Measurements from ENCODE around the gene KLC1. TPM values are rescaled to one million over a fixed set of nuclear protein-coding genes. Genes with fewer than 3 reads are reported as not detected.

KLC1 gene
- total and polyA plus RNA-seq, 5 donors from 2014 or later: 51.9 to 217 (median 65.4) TPM

DNA sequence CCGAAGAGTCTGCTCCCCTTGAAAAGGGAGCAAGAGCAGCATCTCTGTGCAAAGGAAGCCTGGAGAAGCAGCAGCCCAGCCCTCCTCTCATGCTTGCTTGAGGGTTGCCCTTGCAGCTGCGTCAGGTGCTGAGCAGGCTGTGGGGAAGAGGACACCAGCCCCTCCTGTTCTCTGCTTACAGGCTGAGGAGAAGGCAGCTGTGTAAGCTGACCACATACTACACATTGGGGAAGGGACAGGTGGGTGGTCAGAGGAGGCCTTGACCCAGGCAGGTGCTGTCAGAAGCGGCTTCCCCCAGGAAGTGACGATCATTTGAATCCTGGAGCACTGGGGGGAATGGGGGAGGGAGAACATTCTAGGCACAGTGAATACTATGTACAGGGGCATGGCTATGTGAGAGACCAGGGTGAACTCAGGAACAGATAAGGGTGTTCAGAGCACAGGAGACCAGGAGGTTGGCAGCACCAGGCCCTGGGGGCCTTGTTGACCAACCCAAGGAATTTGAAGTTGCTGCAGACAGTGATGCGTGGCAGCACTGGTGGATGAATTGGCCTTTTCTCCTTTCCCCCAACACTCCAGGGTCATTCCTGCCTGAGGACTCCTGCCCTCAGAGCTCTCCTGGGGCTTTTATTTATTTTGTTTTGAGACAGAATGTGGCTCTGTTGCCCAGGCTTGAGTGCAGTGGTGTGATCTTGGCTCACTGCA is 2.7 kb upstream of the KLC1 start:
- H3K9me3 ChIP-seq (ENCODE audit: control insufficient read depth in 2 of 2, low read length in 2 of 2): no peaks in the 10 kb centered on the region
- H3K27me3 ChIP-seq (ENCODE audit: control insufficient read depth, insufficient read depth, low read length): no peaks in the 10 kb centered on the region
- peak in 1 of 3 donors; percentile 15 for DNase-seq
- H3K4me1 ChIP-seq (ENCODE audit: control insufficient read depth, insufficient read depth, low read length, poor library complexity, severe bottlenecking): peaks cover 50% of the 10 kb centered on the region
- no peak overlapping the region for H3K4me3 ChIP-seq (ENCODE audit: low read depth, low read length)
- H3K36me3 ChIP-seq (ENCODE audit: control insufficient read depth, insufficient read depth, low read length): no peaks in the 10 kb centered on the region
- Mint-ChIP-seq H3K36me3 (no peaks in the 10 kb centered on the region), H3K4me3 (peak overlapping the region; percentile 66 to 91 (median 80)), H3K4me1 (peaks cover 5 to 46% (median 12%) of the 10 kb centered on the region in 4 donors), H3K27ac (peak overlapping the region; percentile 6 to 28 (median 7)), H3K9me3 (no peaks in the 10 kb centered on the region), H3K27me3 (no peaks in the 10 kb centered on the region)
- H3K27ac ChIP-seq (ENCODE audit: insufficient read depth, low read length, poor library complexity, severe bottlenecking): no peak overlapping the region
- no peak for ATAC-seq (ENCODE audit: low read depth in 2 of 2)

DNA sequence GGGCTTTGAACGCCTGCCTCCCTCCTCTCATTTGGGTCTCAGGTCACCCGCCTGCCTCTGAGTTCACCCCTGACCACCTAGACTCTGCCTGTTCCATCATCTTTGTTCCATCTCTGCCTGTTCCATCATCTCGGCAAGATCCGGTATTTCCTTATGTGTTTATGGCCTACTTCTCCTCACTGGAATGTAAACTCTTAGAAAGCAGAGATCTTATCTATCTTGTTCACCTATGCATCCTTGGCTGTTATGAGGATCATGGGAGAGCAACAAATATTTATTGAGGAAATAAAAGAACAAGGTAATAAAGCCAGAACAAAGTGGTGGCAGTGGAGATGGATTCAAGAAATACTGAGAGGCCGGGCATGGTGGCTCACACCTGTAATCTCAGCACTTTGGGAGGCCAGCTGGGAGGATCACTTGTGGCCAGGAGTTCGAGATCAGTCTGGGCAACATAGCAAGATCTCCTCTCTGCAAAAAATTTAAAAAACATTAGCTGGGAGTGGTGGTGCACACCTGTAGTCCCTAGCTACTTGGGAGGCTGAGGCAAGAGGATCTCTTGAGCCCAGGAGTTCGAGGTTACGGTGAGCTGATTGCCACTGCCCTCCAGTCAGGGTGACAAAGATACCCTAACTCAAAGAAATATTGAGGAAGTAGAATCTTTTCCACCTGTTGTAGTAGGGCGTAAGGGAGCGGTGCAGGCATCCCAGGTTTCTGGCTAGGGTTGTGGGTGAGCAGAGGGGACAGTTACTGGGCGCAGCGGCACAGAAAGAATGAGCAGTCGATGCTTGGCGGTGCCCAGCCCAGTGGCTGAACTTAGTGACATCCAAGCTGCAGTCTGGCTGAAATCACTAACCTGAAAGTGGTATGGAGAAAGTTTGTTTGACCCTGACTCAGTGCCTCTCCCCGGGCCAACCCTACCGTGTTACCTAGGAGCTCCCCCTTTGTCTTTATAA is 1.7 kb upstream of the KLC1 start:
- H3K4me1 Mint-ChIP-seq: peaks cover 5 to 53% (median 12%) of the 10 kb centered on the region in 4 donors
- H3K27ac ChIP-seq (ENCODE audit: insufficient read depth, low read length, poor library complexity, severe bottlenecking): no peak overlapping the region

DNA sequence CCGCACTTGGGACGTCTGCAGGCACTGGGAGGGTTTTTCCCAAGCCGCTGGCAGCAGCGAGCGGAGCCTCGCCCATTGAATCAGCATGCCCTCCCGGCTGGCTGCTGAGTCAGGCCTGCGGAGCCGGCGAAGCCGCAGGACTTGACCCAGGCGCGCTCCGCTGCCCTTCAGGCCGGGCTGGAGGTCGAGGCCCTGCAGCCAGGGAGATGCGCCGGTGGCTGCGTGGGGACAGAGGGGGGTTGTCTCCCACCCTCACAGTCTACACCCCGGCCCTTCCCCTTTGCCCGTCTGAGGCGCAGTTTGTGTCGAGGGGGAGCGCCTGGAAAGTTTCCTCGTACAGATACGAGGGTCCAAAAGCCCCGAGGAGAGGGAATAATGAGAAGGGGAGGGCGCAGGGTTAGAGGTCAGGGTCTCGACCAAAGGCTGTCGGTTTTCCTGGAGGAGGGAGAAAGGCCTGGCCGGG is 759 bp upstream of the KLC1 start:
- H3K4me1 Mint-ChIP-seq: peaks cover 5 to 61% (median 17%) of the 10 kb centered on the region in 4 donors
- Histone ChIP-seq H3K4me3 (ENCODE audit: low read depth, low read length) (peak overlapping the region; percentile 35), H3K9me3 (ENCODE audit: control insufficient read depth in 2 of 2, low read length in 2 of 2) (no peaks in the 10 kb centered on the region), H3K36me3 (ENCODE audit: control insufficient read depth, insufficient read depth, low read length) (peaks cover 6% of the 10 kb centered on the region), H3K27ac (ENCODE audit: insufficient read depth, low read length, poor library complexity, severe bottlenecking) (peak overlapping the region; percentile 87), H3K4me1 (ENCODE audit: control insufficient read depth, insufficient read depth, low read length, poor library complexity, severe bottlenecking) (peaks cover 52% of the 10 kb centered on the region), H3K27me3 (ENCODE audit: control insufficient read depth, insufficient read depth, low read length) (no peaks in the 10 kb centered on the region)
- H3K9me3 Mint-ChIP-seq: no peaks in the 10 kb centered on the region
- DNase-seq (peak in 2 of 3 donors; percentile 9 to 24), ATAC-seq (ENCODE audit: low read depth in 2 of 2) (no peak)
- H3K27me3 Mint-ChIP-seq: no peaks in the 10 kb centered on the region
- H3K27ac Mint-ChIP-seq: peak overlapping the region; percentile 71 to 89 (median 87)
- peak overlapping the region; percentile 83 to 92 (median 90) for H3K4me3 Mint-ChIP-seq
- H3K36me3 Mint-ChIP-seq: no peaks in the 10 kb centered on the region

More for the DNA sequence above, 1.7 kb upstream of the KLC1 start:
- Histone ChIP-seq H3K36me3 (ENCODE audit: control insufficient read depth, insufficient read depth, low read length) (no peaks in the 10 kb centered on the region), H3K4me1 (ENCODE audit: control insufficient read depth, insufficient read depth, low read length, poor library complexity, severe bottlenecking) (peaks cover 50% of the 10 kb centered on the region), H3K27me3 (ENCODE audit: control insufficient read depth, insufficient read depth, low read length) (no peaks in the 10 kb centered on the region), H3K9me3 (ENCODE audit: control insufficient read depth in 2 of 2, low read length in 2 of 2) (no peaks in the 10 kb centered on the region), H3K4me3 (ENCODE audit: low read depth, low read length) (no peak overlapping the region)
- Mint-ChIP-seq H3K27ac (peak overlapping the region; percentile 23 to 87 (median 67)), H3K9me3 (no peaks in the 10 kb centered on the region), H3K4me3 (peak overlapping the region; percentile 52 to 91 (median 86)), H3K27me3 (no peaks in the 10 kb centered on the region), H3K36me3 (no peaks in the 10 kb centered on the region)
- DNase-seq (no peak), ATAC-seq (ENCODE audit: low read depth in 2 of 2) (no peak)

DNA sequence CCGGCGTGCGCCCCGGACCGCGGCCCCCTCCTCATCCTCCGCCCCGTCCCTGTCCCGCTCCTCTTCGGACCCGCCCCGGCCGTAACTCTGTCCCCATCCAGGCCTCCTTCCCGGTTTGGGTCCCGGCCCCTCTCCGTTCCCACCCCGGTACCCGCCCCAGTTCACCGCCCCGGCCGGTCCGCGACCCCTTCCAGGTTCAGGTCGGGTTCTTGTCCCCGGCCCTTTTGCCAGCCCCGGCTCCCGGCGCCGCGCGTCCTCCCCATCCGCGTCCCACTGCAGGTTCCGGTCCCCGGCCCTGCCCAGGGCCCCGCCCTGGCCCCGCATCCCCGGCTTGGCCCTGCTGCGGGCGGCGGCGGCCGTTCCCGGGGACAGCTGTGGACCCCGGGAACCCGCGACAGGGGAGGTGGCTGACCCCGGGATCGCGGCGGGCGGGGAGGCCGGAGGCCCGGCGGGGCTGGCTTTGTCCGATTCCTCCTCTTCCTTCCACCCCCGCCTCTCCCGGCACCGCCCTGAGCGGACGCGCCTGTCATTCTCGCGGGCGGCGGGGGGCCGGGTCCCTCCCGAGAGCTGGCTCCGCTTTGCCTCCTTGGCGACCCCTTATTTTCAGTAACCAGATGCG is 601 bp downstream of the KLC1 start:
- no peaks in the 10 kb centered on the region for H3K27me3 Mint-ChIP-seq
- Histone ChIP-seq H3K27me3 (ENCODE audit: control insufficient read depth, insufficient read depth, low read length) (no peaks in the 10 kb centered on the region), H3K4me1 (ENCODE audit: control insufficient read depth, insufficient read depth, low read length, poor library complexity, severe bottlenecking) (peaks cover 49% of the 10 kb centered on the region), H3K4me3 (ENCODE audit: low read depth, low read length) (peak overlapping the region; percentile 91), H3K9me3 (ENCODE audit: control insufficient read depth in 2 of 2, low read length in 2 of 2) (no peaks in the 10 kb centered on the region), H3K36me3 (ENCODE audit: control insufficient read depth, insufficient read depth, low read length) (peaks cover 10% of the 10 kb centered on the region), H3K27ac (ENCODE audit: insufficient read depth, low read length, poor library complexity, severe bottlenecking) (peak overlapping the region; percentile 87)
- peak overlapping the region; percentile 46 to 90 (median 82) for H3K27ac Mint-ChIP-seq
- DNase-seq (peak; percentile 27 to 69 (median 48)), ATAC-seq (ENCODE audit: low read depth in 2 of 2) (peak in 1 of 2 donors; percentile 37)
- H3K9me3 Mint-ChIP-seq: no peaks in the 10 kb centered on the region
- peaks cover 4% of the 10 kb centered on the region for H3K36me3 Mint-ChIP-seq
- peak overlapping the region; percentile 89 to 94 (median 92) for H3K4me3 Mint-ChIP-seq
- peaks cover 10 to 64% (median 27%) of the 10 kb centered on the region in 4 donors for H3K4me1 Mint-ChIP-seq

DNA sequence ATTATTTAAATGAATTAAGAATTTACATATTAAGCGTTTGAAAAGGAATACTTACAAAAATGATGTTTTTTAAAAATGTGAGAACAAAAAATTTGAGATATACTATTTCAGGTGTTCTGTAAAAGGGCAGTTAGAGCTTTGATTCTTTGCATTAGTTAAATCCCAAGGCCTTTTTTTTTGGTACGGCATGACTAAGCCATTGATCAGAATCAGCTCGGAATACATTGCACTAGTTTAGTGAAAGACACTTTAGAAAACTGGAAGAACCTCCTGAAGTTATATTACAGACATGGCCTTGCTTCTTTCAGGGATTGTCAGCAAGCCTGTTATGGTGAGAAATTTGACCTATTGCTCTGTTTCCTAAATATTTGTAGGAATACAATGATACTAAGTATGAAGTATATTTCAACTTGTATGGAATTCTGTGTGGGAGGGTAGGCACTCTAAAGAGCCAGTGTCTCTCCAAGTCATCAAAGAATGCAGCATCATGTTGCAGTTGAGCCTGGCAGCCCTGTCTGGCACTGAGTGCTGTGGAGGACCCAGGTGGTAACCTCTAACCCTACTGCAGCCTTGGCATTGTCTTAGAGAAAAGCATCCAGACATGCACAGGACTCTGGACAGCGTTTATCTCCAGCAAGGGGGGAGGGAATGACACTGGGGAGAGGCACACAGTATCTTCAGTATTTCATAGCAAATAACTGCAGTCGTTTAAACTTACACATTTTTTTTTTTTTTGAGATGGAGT is 1.5 kb downstream of the KLC1 start:
- H3K4me1 ChIP-seq (ENCODE audit: control insufficient read depth, insufficient read depth, low read length, poor library complexity, severe bottlenecking): peaks cover 48% of the 10 kb centered on the region
- H3K4me1 Mint-ChIP-seq: peaks cover 10 to 64% (median 30%) of the 10 kb centered on the region in 4 donors

DNA sequence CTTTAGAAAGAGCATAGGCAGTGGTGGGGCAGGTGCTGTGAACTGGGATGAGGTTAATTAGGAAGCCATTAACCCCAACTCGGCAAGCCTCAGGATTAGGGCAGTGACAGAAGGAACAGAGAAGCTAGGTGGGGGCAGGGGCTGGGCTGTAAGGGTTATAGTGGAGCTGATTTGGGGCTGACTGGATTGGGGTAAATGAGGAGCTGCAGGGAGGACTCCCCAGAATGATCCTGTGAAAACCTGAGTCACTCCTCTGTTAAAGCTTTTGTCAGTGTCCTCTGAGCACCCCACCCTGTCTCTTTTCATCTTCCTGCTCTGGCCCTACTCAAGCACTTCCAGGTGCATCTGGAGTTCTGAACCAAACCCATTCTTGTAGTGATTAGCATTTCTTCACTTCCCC is 4.4 kb downstream of the KLC1 start:
- Histone ChIP-seq H3K4me3 (ENCODE audit: low read depth, low read length) (no peak overlapping the region), H3K36me3 (ENCODE audit: control insufficient read depth, insufficient read depth, low read length) (peaks cover 11% of the 10 kb centered on the region), H3K27ac (ENCODE audit: insufficient read depth, low read length, poor library complexity, severe bottlenecking) (no peak overlapping the region), H3K27me3 (ENCODE audit: control insufficient read depth, insufficient read depth, low read length) (no peaks in the 10 kb centered on the region), H3K9me3 (ENCODE audit: control insufficient read depth in 2 of 2, low read length in 2 of 2) (no peaks in the 10 kb centered on the region), H3K4me1 (ENCODE audit: control insufficient read depth, insufficient read depth, low read length, poor library complexity, severe bottlenecking) (peaks cover 40% of the 10 kb centered on the region)
- H3K9me3 Mint-ChIP-seq: no peaks in the 10 kb centered on the region
- ATAC-seq (ENCODE audit: low read depth in 2 of 2): no peak
- no peak for DNase-seq
- peaks cover 16% of the 10 kb centered on the region for H3K36me3 Mint-ChIP-seq
- peak overlapping the region; percentile 45 to 90 (median 72) for H3K4me3 Mint-ChIP-seq
- peak overlapping the region in 1 of 3 donors; percentile 58 for H3K27ac Mint-ChIP-seq
- H3K27me3 Mint-ChIP-seq: no peaks in the 10 kb centered on the region
- peaks cover 15 to 77% (median 51%) of the 10 kb centered on the region in 4 donors for H3K4me1 Mint-ChIP-seq

More for the DNA sequence above, 1.5 kb downstream of the KLC1 start:
- DNase-seq (no peak), ATAC-seq (ENCODE audit: low read depth in 2 of 2) (no peak)
- Mint-ChIP-seq H3K36me3 (peaks cover 4% of the 10 kb centered on the region), H3K27me3 (no peaks in the 10 kb centered on the region), H3K9me3 (no peaks in the 10 kb centered on the region), H3K4me3 (peak overlapping the region; percentile 89 to 94 (median 92)), H3K27ac (peak overlapping the region in 2 of 3 donors; percentile 82 to 90)
- peaks cover 11% of the 10 kb centered on the region for H3K36me3 ChIP-seq (ENCODE audit: control insufficient read depth, insufficient read depth, low read length)
- H3K27me3 ChIP-seq (ENCODE audit: control insufficient read depth, insufficient read depth, low read length): no peaks in the 10 kb centered on the region
- peak overlapping the region; percentile 87 for H3K27ac ChIP-seq (ENCODE audit: insufficient read depth, low read length, poor library complexity, severe bottlenecking)
- no peaks in the 10 kb centered on the region for H3K9me3 ChIP-seq (ENCODE audit: control insufficient read depth in 2 of 2, low read length in 2 of 2)
- H3K4me3 ChIP-seq (ENCODE audit: low read depth, low read length): peak overlapping the region; percentile 91
